Epithelial cell of esophagus (primary cell): Measurements from ENCODE around the gene ARHGEF17.

Source experiments
- DNase-seq: peaks from one replicate; pipeline ENCODE4 v3.0.0; 2010; ENCODE audit warnings: low read depth
- H3K4me3 ChIP-seq: 2 replicates; pipeline ENCODE4 v1.5.1; 2011; ENCODE audit warnings: mild to moderate bottlenecking, low read length, control low read depth
- CTCF ChIP-seq: IDR thresholded peaks from 2 replicates; pipeline ENCODE4 v1.5.1; 2011; ENCODE audit warnings: low read depth, mild to moderate bottlenecking, low read length, control low read depth, inconsistent platforms; ENCODE audit not compliant: insufficient read depth; ENCODE audit errors: missing control alignments

The ARHGEF17 gene

GRCh38 chr11:73398721-73399120 lies 90.6 kb downstream of the ARHGEF17 start:
- TF ChIP-seq CTCF: no peak
- H3K4me3 ChIP-seq: no peak overlapping the region
- no peak for DNase-seq

GRCh38 chr11:73399159-73399590 lies 91.1 kb downstream of the ARHGEF17 start:
- no peak for TF ChIP-seq CTCF
- no peak for DNase-seq
- no peak overlapping the region for H3K4me3 ChIP-seq

GRCh38 chr11:73399636-73400035 lies 91.6 kb downstream of the ARHGEF17 start:
- no peak for DNase-seq
- TF ChIP-seq CTCF: no peak
- no peak overlapping the region for H3K4me3 ChIP-seq

- no peak for TF ChIP-seq CTCF
- no peak overlapping the region for H3K4me3 ChIP-seq
- DNase-seq: no peak
Observed at GRCh38 chr11:73400293-73400692, 92.2 kb downstream of the ARHGEF17 start.

- no peak for DNase-seq
- H3K4me3 ChIP-seq: no peak overlapping the region
- no peak for TF ChIP-seq CTCF
Observed at GRCh38 chr11:73401217-73401923, 93.3 kb downstream of the ARHGEF17 start.

GRCh38 chr11:73401924-73402833 lies 94.1 kb downstream of the ARHGEF17 start:
- no peak for TF ChIP-seq CTCF
- no peak overlapping the region for H3K4me3 ChIP-seq
- DNase-seq: no peak
